ENCODE results near the gene UGT2A1. TPM values are rescaled to one million over a fixed set of nuclear protein-coding genes. Genes with fewer than 3 reads are reported as not detected.

UGT2A1 gene
- total RNA-seq, 2 experiments from 2014 or later: not detected

DNA sequence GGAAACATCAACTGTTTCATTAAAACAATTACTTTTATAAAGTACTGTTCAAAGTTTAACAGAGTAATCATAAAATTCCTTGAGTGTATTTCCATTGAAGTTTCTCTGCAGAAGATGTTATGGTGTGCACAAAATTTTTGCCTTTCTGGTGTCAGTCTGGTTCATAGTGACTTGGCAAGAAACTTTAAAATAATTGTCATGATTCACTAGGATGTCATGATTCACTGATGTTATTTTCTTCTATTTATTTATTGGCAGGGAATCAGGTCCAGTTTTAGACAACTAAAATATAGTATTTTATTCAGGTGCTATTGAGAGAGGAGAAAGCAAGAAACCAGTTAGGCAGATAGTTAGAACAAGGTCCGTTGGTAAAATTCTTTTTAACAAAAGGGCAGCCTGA lies 3.8 kb downstream of the UGT2A1 start:
- ChIA-PET POLR2A (no interaction called here), CTCF (ENCODE audit: unreplicated experiment) (no interaction called here)
- no peak for DNase-seq (ENCODE audit: low spot score)
- Histone ChIP-seq H3K4me1 (ENCODE audit: insufficient read depth, low read length, poor library complexity, severe bottlenecking) (no peaks in the 10 kb centered on the region), H3K4me2 (ENCODE audit: low read length) (no peak overlapping the region), H3K27ac (ENCODE audit: low read depth, low read length, poor library complexity, severe bottlenecking) (no peak overlapping the region), H3K9me2 (ENCODE audit: insufficient read depth, low read length) (no peaks in the 10 kb centered on the region), H2AFZ (ENCODE audit: low read length) (no peak overlapping the region), H3K79me2 (ENCODE audit: insufficient read depth, low read depth, low read length) (no peaks in the 10 kb centered on the region), H3K4me3 (ENCODE audit: low read depth, low read length, poor library complexity, severe bottlenecking) (no peak overlapping the region), H4K20me1 (ENCODE audit: insufficient read depth, low read length) (no peaks in the 10 kb centered on the region), H3K9me3 (ENCODE audit: low read length) (no peaks in the 10 kb centered on the region), H3K36me3 (ENCODE audit: insufficient read depth, low read length) (no peaks in the 10 kb centered on the region)
- no peak for TF ChIP-seq EZH2phosphoT487 (IDR thresholded peaks at IDR 0.05; ENCODE audit: borderline replicate concordance, low read depth, low read length)
- no peak for TF ChIP-seq CTCF (conservative IDR thresholded peaks at IDR 0.05; ENCODE audit: low read length)
- BruUV-seq (replicated peaks): no TSS peak
- intact Hi-C loops (cut with micrococcal nuclease; ENCODE audit: unreplicated experiment): no loop called here

DNA sequence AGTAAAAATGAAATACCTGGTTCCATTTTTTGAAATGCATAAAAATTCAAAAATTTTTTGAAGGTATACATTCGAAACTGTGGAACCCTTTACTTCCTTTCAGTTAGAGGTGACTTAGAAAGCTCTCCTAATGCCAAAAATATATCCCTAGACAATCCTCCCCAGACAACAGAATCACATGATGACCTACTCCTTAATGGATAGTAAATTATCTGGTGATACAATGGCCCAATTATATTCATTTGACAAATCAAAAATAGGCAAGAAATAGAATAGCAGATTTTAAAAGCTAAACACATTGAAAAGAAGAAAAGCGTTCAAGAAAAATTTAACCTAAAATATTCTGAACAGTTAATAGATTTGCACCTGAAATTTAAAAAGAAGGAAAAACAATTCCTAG lies 10.1 kb downstream of the UGT2A1 start:
- H4K20me1 ChIP-seq (ENCODE audit: insufficient read depth, low read length): no peaks in the 10 kb centered on the region
- DNase-seq (ENCODE audit: low spot score): no peak
- ChIA-PET CTCF (ENCODE audit: unreplicated experiment) (no interaction called here), POLR2A (interaction anchor here (0.6 kb wide), 1 partner anchor 83 kb away, joined by 3 read pairs; no protein-coding TSS in a partner anchor)
- no peaks in the 10 kb centered on the region for H3K9me2 ChIP-seq (ENCODE audit: insufficient read depth, low read length)
- H3K4me1 ChIP-seq (ENCODE audit: insufficient read depth, low read length, poor library complexity, severe bottlenecking): no peaks in the 10 kb centered on the region
- H3K27ac ChIP-seq (ENCODE audit: low read depth, low read length, poor library complexity, severe bottlenecking): no peak overlapping the region
- no peak overlapping the region for H3K4me2 ChIP-seq (ENCODE audit: low read length)
- H3K79me2 ChIP-seq (ENCODE audit: insufficient read depth, low read depth, low read length): no peaks in the 10 kb centered on the region
- BruUV-seq (replicated peaks): no TSS peak
- H3K9me3 ChIP-seq (ENCODE audit: low read length): no peaks in the 10 kb centered on the region
- TF ChIP-seq CTCF (conservative IDR thresholded peaks at IDR 0.05; ENCODE audit: low read length) (no peak), EZH2phosphoT487 (IDR thresholded peaks at IDR 0.05; ENCODE audit: borderline replicate concordance, low read depth, low read length) (no peak)
- H2AFZ ChIP-seq (ENCODE audit: low read length): no peak overlapping the region
- intact Hi-C loops (cut with micrococcal nuclease; ENCODE audit: unreplicated experiment): no loop called here
- H3K36me3 ChIP-seq (ENCODE audit: insufficient read depth, low read length): no peaks in the 10 kb centered on the region
- no peak overlapping the region for H3K4me3 ChIP-seq (ENCODE audit: low read depth, low read length, poor library complexity, severe bottlenecking)

GRCh38 chr4:69640289-69640688 lies 12.8 kb downstream of the UGT2A1 start:
- Histone ChIP-seq H3K27ac (ENCODE audit: low read depth, low read length, poor library complexity, severe bottlenecking) (no peak overlapping the region), H3K4me1 (ENCODE audit: insufficient read depth, low read length, poor library complexity, severe bottlenecking) (no peaks in the 10 kb centered on the region), H3K4me2 (ENCODE audit: low read length) (no peak overlapping the region), H3K36me3 (ENCODE audit: insufficient read depth, low read length) (no peaks in the 10 kb centered on the region), H3K4me3 (ENCODE audit: low read depth, low read length, poor library complexity, severe bottlenecking) (no peak overlapping the region), H3K9me2 (ENCODE audit: insufficient read depth, low read length) (no peaks in the 10 kb centered on the region), H2AFZ (ENCODE audit: low read length) (no peak overlapping the region), H3K79me2 (ENCODE audit: insufficient read depth, low read depth, low read length) (no peaks in the 10 kb centered on the region), H4K20me1 (ENCODE audit: insufficient read depth, low read length) (no peaks in the 10 kb centered on the region), H3K9me3 (ENCODE audit: low read length) (no peaks in the 10 kb centered on the region)
- BruUV-seq (replicated peaks): no TSS peak
- TF ChIP-seq EZH2phosphoT487 (IDR thresholded peaks at IDR 0.05; ENCODE audit: borderline replicate concordance, low read depth, low read length) (no peak), CTCF (conservative IDR thresholded peaks at IDR 0.05; ENCODE audit: low read length) (no peak)
- CTCF ChIA-PET (ENCODE audit: unreplicated experiment): no interaction called here
- intact Hi-C loops (cut with micrococcal nuclease; ENCODE audit: unreplicated experiment): no loop called here
- DNase-seq (ENCODE audit: low spot score): no peak
- POLR2A ChIA-PET: no interaction called here

Measured in OCI-LY7 (cell line).